ENCODE measurements around the gene MS4A7. TPM values are rescaled to one million over a fixed set of nuclear protein-coding genes. Genes with fewer than 3 reads are reported as not detected.

Gene MS4A7, protein sequence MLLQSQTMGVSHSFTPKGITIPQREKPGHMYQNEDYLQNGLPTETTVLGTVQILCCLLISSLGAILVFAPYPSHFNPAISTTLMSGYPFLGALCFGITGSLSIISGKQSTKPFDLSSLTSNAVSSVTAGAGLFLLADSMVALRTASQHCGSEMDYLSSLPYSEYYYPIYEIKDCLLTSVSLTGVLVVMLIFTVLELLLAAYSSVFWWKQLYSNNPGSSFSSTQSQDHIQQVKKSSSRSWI
- not detected in 2 replicates for total RNA-seq

DNA sequence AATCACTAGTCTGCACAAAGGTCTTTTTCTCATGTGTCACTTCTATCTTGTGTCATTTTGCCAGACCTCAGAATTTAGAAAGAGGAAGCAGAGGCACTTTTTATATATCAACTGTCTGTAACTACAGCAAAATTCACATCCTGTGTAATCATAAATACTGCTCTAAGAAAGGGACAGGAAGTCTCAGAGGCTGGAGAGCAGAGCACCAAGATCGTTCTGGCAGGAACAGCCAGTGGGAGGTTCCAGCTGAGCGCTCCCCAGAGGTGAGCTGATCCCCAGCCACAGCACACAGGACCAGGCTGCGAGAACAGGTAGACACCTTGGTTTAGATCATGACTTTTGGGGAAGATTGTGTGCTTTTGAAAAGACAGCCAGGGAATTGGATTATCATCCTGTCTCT, at the start of gene MS4A7:
Gene MS4A7, plus strand, starts transcription at position 179 of the 400 bp plus-strand sequence. CDS start 4,610 bp downstream, outside the sequence.

GRCh38 chr11:60396382-60396781, 18.1 kb downstream of the MS4A7 start, which contains the start of gene MS4A14:
Gene MS4A14, plus strand, starts transcription at chr11:60396459. Its CDS starts 120 bp downstream, at chr11:60396579.

DNA sequence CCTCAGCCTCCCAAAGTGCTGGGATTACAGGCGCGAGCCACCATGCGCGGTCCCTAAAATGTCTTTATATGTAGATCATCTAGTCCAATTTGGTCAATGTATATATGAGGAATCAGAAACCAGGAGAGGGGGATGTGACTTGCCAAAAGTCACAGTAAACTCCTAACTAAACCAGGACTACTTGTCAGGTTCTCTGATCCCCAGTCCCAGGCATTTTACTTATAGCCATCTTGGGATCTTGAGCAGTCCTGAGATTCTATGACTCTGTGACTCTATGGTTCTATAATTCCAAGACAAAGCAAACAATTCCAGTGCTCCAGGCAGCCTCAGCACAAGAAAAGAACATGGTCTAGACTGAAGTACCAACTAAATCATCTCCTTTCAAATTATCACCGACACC, 50.9 kb downstream of the MS4A7 start, which contains the start of gene MS4A5:
Gene MS4A5, plus strand, starts transcription at position 301 of the 400 bp plus-strand sequence. CDS start 103 bp downstream, outside the sequence.

Other genes starting within 250 kb of the MS4A7 start
- gene MS4A6A, start 195.4 kb upstream of the MS4A7 start, total RNA-seq = not detected in 2 replicates
- gene MS4A4E, start 135.4 kb upstream of the MS4A7 start, total RNA-seq = not detected in 2 replicates
- gene MS4A4A, start 97.9 kb upstream of the MS4A7 start, total RNA-seq = not detected in 2 replicates
- not detected in 2 replicates for gene MS4A6E, start 51.3 kb upstream of the MS4A7 start, total RNA-seq
- not detected in 2 replicates for gene MS4A14, start 17.9 kb downstream of the MS4A7 start, total RNA-seq
- not detected in 2 replicates for gene MS4A5, start 51.0 kb downstream of the MS4A7 start, total RNA-seq
- not detected in 2 replicates for gene MS4A1, start 77.3 kb downstream of the MS4A7 start, total RNA-seq
- gene MS4A12, start 114.2 kb downstream of the MS4A7 start, total RNA-seq = not detected in 2 replicates
- not detected in 2 replicates for gene MS4A13, start 136.9 kb downstream of the MS4A7 start, total RNA-seq

Data from myometrial cell (primary cell).